G401.6 (cell line): Measurements from ENCODE around the gene TMC1.
A peak's percentile ranks its signal among the peaks of the same experiment; 100 is the strongest.

ENCODE experiments used
- FAIRE-seq: peaks from 2 replicates; lab custom pipeline; 2012; peaks lifted over from hg19 to GRCh38; lab: Jason Lieb, UNC

TMC1 gene

DNA sequence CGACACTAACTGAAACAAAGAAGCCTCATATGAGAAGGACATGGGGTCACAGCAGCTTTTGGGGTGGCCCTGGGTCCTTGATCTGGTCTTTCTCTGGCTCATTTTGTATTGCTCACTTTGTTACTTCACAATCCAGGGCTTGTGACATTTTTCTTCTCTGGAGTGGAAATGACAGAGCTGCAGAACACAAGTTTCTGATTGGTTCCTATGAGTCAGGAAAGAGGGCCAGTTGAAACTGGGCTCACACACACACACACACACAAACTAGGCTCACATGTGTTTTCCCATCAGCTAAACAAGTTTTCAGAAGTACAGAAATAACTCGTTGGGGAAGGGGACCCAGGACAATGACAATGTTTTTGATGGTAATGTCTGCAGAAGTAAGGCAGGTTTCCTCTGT is 54.3 kb downstream of the TMC1 start:
- FAIRE-seq, result no peak

DNA sequence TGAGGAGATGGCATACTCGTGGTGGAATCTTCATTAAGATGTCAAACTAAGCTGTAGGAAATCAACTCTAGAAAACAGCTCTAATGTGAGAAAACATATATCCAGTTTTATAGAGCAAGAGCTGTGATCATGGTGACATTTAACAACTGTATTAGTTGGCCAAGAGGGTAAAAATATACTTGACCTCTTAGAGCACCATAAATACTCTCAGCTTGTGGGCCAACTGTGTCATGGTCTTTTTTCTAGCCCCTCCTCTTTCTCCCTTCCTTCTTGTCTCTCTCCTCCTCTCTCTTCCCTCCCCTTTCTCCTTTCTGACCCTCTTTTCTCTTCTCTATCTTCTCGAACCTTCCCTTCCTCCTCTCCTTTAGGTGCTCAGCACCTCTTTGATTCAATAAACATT is 54.7 kb downstream of the TMC1 start:
- no peak for FAIRE-seq

DNA sequence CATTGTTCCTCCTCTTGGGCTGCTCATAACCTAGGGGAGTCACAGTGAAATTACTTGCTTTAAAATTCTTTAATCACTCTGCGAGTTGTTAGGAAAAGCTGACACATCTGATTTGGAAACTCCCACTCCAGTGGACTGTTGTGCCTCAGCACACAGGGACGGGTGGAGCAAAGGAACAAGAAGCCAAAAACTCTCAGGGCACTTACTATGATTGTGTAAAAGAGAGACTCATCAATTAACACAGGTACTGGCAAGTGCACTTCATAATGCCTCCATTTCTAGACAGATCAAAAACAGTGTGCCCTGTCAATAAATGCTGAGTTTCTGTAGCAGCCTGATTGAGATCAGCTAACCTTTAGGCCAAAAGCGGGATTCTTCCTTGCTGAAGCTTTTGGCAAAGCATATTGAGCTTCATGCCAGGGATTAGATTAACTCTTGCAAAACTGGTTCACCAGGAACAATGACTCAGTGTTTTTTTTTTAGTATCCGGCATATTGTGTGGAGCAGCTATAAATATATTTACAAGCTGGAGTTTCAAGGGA is 55.9 kb downstream of the TMC1 start:
- no peak for FAIRE-seq

DNA sequence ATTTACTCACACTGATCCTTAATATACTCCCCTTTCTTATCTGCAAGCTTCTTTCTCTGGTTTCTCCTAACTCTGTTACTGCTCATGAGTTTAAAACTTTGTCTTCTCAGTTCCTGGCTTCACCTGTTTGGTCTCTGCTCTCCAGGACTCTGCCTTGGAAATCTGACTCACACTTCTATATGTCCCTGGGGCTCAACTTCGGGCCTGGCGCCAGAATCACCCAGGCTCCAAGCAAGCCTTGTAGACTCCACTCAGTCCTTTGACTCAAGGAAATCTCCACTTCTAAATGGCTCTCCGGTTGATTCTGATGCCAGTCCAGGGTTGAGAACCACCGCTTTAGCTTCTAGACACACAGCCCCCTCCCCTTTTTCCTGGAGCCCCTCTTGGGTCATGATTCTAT is 57.8 kb downstream of the TMC1 start:
- FAIRE-seq, result no peak

DNA sequence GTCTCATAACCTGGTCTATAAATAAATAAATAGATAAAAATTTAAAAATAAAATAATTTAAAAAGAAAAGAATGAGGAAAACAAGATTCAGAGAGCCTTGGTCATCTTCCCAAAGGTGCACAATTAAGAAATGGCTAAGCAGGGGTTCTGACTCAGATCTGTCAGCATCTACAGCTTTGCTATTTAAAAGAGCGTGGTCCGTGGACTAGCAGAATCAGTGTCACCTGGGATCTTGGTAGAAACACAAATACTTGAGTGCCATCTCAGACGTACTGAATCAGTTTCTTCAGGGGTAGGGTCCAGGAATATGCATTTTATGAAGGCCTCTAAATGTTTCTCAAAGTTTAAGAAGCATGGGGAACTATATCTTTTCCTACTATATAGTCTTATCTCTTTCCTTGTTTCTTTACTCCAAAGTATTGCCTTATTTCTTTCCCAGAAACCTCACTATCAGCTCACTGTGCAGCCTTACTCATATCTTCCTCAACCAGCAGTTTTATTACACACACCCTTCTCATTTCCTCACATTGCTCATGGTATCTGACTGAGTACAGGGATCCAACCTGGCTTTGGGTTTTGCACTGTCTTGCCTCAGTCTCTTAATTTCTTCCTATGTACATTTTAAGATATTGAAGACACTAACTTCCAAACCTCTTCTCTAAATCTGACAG is 58.6 kb downstream of the TMC1 start:
- no peak for FAIRE-seq

DNA sequence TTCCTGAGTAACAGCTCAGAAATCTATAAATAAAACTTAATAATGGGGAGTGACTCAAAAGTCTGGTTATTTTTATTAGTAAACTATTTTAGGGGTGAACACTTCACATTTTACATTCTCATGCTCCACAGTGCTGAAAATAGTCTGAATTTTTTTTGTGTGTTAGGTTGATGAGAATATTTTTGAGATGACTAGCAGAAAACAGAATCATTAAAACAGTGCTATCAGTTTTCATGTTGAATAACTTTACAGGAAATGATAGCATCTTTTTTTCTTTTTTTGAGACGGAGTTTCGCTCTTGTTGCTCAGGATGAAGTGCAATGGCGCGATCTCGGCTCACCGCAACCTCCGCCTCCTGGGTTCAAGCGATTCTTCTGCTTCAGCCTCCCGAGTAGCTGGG is 60.3 kb downstream of the TMC1 start:
- FAIRE-seq, result no peak

DNA sequence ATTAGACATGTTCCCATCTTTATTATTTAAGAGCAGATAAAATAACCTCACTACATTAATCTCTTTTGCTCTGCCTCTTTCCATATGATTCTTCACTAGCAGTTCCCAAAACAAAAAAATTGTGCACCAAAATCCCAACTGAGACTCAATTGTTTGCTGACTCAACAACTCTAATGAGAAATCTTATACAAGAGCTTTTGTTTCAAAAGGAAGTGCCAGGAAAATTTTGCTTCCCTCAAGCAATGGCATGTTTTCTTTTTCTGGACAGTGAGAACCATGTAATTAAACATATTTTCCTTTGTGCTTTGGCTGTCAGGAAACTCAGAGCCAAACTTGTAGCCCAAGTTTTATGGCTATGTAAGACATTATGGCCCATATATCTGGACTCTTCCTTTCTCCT is 62.0 kb downstream of the TMC1 start:
- FAIRE-seq, result no peak

DNA sequence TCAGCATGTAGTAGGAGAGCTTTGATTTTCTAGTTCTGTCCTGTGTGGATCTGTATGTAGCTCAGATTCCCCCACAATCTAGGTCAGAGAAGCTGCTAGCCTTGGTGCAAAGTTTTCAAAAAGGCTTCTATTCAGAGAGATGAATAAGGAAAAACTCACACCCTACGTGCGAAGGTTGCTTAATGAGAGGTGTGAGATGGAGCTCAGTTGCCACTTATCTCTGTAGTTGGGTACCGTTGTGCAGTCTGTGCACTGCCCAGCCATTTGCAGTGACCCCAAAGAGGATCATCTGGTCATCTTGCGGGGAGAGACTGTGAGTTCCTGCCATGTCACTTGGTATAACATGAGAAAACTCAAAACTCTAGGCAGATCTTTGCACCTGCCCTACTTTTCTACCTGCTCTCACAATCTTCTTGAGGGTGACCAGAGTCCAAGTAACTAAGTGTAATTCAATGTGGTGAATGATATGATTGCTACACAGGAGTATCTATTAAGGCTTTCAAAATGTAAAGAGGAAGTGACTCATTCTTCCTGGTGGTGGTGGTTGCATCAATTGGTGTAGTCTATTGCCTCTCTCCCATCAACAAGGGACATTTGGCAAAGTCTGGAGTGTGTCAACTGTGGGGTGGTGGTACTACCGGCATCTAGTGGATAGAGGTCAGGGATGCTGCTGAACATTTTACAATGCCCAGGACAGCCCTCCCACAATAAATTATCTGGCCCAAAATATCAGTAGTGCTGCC is 65.2 kb downstream of the TMC1 start:
- no peak for FAIRE-seq

DNA sequence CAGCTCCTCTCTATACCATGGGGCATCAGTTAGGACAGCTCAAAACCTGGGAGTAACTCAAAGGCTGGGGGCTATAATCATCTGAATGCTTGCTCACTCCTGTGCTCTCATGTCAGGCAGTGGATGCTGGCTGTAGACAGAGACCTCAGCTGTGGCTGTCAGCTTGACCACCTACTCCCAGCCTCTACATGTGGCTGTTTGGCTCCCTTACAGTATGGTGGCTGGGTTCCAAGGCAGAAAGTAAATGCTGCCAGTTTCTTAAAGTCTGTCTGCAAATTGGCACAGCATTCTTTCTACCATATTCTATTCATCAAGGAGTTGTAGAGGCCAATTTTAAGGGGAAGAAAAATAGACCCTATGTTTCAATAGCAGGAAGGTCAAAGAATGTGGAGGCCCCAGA is 66.9 kb downstream of the TMC1 start:
- FAIRE-seq, result no peak

DNA sequence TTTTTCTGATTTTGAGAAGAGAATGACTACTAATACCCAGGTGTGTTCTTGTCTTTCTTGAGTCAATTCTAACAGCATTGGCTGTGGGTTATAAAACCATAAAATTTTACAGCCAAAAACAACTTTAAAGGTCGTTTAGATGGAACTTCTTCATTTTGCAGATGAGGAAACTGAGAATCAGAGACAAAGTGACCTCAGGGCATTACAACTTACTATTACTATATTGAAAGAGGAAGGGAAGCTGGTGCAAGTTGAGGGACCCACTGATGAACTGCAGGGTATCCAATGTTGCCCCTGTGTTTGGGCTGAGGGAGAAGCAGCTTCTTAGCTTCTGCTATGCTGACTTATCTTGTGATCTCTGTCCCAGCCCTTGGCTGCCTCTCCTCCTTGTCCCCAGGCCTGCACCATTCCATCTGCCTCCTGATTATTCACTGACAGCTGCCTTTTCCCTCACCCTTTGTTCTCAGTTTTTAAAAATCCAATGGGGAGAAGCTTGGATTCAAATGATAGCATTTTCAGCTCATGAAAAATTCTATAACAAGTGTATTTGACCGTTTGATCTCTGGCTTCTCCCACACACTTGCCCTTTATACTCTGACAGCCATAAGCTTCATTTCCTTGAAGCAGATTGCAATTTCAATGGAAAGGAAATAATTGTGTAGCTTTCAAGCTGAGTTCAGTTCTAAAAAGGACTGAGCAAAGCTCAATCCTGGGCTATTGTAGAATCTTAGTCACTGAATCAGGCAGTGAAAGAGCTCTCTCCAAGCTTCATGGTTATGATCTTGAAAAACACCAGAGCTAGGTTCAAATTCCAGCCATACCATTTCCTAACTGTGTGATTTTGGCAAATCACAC is 68.5 kb downstream of the TMC1 start:
- no peak for FAIRE-seq

DNA sequence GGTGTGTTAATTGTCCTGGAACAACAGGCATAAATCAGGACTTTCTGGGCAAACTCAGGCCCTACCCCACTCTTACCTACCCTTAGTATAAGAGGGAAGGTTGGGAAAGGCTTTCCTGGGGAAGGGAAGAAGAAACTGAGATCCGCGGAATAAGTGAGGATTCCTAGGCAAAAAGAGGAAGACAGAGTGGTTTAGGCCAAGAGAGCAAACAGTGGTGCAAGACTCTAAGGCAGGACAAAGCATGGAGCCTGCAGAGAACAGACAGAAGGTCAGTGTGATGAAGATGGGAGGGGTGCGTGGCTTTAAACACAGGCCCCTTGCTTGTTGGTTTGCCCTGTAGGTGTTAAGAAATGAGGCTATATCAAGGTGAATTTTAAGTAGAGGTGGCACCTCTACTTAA is 69.4 kb downstream of the TMC1 start:
- no peak for FAIRE-seq

DNA sequence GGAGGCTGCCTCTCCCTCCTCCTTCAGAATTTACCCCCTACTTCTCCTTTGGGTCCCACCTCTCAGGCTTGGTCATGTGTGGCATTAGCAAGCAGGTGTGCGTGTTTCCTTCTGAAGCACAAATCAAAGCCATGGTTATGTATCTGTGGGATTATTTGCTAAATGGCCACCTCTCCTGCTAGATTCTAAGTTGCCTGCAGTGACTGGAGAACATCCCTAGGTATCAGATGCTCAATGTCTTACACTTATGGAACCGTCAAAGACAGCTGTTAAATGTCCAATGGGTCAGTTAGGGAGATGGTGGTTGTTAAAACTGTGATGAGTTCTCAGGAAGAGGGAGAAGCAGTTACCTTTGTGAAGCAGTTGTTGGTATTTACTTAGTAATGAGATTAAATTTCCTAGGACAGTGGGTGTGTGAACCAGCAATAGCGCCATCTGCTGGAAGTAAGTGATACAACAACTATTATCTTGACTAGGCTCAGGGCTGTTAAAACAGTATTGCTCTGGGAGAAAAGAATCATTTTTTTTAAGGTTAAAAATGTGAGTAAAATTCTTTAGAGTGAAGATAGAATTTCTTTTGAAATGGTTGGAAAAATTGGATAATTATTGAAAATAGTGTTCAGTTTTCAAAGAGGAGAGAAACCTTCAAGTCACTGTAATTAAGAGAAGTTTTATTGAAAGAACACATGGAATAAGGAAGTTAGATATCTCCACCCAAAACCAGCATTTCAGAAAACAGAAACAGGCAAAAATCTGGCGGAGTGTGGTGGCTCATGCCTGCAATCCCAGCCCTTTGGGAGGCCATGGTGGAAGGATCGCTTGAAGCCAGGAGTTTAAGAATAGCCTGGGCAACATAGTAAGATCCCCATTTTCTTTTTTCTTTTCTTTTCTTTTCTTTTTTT is 71.3 kb downstream of the TMC1 start:
- FAIRE-seq, result peak; percentile 94

DNA sequence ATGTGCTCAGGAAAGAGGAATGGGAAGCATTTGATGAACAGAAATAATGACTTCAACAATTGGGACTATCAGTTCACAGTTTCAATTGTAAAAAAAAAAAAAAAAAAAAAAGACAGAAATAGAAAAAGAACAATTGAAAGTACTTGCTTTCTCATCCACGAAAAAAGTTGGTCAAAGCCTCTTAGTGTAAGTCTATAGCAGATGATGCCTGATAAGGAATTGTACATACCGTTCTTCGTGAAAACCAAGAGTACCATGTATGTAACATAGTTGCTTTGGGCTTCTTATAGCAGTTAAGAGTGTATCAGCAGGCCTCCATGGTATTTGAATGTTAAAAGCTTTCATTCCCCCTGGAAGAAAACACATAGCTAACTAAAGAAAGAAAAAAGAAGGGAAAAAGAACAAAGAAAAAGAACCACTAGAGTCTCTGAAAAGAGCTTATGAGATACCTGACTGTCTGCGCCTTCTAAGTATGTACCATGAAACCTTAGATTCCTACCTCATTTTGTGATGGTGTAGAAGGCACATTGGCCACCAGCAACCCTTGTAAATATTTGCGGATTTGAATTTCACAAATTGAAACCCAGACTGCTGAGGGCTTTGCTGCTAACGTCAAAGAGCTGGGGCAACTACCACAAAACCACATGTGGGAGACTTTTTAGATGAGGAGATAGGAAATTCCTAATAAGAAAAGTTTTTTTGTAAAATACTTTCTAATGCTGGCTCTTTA is 75.2 kb downstream of the TMC1 start:
- FAIRE-seq, result no peak

DNA sequence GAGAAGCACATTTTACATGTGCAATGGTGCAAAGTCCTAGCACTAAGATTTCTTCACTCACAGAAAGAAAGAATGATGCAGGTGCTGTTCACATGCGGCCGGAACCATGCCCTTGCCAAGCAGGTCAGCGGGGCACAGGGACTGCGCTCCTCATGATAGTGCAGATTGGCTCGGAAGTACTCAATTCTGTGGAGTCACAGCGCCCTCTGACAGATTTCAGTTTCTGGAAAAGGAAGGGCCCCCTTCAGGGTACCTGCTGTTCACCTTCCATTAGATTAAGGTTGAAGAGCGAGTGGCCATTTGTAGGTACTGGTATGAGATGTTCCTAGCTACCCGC is 75.7 kb downstream of the TMC1 start:
- no peak for FAIRE-seq

DNA sequence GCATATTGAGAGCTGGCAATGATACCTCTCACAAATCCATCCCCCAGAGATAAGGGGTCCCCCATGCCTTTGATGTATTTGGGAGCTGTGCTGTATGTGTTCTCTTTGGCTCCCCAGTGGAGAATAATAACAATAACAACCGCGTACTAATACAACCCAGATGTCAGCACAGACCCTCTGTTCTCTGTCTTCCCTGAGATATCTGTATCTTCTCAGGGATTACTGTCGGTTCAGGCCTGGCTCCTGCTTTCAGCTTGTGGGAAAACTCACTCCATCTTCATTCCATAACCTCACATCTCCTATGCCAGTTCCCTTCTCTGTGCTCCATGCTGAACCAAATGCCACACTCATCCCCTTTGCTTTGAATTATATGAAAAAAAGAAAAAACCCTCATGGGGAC is 76.2 kb downstream of the TMC1 start:
- no peak for FAIRE-seq

DNA sequence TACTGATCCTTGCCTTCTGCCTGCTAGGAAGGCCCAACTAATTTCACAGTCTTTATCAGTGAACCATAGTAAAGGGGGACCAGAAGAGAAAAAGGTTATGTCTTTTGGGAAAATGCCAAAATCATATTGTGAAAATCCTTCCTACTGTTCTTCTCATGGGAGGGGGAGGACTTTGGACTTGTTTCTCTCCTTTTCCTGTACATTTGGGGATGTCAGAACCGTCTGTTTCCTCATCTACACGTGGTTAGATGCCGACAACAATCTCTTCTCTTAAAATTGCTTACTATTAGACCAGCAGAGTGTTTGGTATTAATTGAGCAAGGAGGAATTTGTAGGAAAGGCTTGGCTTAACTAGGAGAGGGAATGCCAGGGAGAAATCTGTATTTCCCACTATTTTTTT is 77.2 kb downstream of the TMC1 start:
- no peak for FAIRE-seq

DNA sequence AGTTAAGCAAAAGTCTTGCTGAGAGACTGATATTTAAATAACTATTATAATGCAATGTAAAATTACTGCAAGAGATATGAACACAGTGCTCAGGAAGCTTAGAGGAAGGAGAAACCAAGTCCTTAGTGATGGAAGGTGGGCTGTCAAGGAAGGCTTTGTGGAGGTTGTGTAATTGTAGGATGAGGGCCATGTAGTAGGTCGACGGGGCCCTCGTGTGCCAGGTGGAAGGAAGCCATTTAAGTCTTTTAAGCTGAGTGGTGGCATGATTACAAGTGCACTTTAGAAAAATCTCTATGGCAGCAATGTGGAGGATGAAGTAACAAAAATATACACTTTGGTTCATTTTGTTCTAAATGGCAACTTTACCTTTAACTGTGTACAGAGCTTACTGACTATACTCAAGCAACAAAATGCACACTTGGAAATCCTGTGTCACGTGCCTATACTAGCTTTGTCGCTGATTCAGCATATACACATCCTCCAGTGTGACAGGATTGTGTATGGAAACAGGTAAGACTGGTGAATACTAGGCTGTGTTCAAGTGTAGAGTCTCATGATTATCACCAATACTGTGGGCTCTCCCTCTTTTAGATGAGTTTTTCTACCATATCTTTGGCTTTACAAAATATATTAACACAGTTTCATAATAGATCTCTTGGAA is 78.6 kb downstream of the TMC1 start:
- no peak for FAIRE-seq

DNA sequence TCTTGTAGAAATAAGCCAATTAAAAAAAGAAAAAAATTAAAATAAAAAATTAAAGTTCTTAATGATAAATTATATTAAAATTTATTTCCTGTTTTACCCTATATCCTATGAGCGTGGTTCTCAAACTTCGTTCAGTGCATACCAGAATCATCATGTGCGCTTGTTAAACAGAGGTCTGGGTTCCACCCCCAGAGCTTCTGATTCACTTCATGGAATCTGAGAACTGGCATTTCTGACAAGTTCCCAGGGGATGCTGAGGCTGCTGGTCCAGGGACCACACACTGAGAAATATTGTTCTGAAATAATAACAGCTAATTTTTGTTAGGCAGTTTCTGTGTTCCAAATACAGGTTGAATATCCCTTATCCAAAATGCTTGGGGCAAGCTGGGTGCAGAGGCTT is 79.3 kb downstream of the TMC1 start:
- FAIRE-seq, result no peak

DNA sequence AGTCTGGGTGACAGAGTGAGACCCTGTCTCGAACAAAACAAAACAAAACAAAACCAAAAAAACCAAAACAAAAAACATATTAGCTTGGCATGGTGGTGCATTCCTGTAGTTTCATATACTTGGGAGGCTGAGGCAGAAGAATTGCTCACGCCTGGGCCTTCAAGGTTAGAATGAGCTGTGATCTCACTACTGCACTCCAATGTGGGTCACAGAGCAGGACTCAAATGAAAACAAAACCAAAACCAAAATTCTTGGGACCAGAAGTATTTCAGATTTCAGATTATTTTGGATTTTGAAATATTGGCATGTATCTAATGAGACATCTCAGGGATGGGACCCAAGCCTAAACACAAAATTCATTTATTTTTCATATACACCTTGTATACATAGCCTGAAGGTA is 80.2 kb downstream of the TMC1 start:
- FAIRE-seq, result no peak

DNA sequence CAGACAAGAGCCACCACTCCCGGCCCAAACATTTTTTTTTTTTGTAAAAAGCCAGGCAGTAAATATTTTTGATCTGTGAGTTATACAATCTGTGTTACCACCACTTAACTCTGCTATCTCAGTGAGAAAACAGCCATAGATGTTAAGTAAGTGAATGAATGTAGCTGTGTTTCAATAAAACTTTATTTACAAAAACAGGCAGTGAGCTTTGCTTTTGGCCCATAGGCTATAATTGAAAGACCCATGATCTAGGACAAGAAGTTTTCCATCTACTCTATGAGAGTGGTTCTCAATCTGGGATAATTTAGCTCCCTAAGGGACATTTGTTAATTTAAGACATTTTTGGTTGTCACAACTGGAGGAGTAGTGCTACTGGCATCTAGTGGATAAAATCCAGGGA is 91.0 kb downstream of the TMC1 start:
- FAIRE-seq, result no peak

DNA sequence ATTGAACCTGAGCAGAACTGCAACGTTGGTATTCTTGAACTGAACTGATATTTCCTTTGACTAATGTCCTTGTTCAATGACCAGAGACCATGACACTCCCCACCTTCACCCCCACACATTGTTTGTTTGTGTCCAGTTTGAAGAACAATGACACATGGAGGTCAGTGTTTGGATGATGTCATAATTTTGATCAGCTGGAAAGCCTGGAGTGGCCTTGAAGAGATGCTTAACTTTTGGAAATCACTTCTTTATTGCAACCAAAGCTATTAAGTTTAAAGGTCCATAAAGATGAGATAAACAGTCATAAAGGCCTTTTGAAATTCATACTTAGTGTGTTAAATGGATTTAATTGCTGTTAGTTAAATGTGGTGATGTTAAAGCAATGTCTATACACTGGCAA is 92.7 kb downstream of the TMC1 start:
- FAIRE-seq, result no peak
